NCI-H1092 (cell line): ENCODE data around the gene CISD3.
A peak's percentile ranks its signal among the peaks of the same experiment; 100 is the strongest.

Experiments
- DNase-seq: peaks from one replicate; lab custom pipeline; 2025; lab: John Stamatoyannopoulos, UW

Gene CISD3

DNA sequence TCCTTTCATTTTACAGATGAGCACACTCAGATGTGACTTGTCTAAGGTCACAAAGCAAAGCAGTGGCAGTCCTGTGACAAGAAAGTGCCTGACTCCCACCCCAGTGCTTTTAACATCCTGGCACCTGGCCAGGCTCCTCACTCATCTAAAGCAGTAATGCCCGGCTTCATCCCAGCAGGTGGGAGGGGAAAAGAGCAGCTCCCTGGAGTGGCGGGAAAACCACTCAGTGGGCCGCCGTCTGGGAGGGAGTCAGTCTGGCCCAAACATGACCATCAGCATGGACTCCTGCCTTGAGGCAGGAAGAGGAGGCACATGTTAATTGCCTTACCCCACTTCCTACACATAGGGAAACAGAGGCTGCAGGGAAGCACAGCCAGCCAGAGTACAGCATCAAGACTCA lies 15.4 kb downstream of the CISD3 start:
- peak; percentile 64 for DNase-seq

- DNase-seq = no peak
Observed at GRCh38 chr17:38746004-38746848, 16.1 kb downstream of the CISD3 start.

DNA sequence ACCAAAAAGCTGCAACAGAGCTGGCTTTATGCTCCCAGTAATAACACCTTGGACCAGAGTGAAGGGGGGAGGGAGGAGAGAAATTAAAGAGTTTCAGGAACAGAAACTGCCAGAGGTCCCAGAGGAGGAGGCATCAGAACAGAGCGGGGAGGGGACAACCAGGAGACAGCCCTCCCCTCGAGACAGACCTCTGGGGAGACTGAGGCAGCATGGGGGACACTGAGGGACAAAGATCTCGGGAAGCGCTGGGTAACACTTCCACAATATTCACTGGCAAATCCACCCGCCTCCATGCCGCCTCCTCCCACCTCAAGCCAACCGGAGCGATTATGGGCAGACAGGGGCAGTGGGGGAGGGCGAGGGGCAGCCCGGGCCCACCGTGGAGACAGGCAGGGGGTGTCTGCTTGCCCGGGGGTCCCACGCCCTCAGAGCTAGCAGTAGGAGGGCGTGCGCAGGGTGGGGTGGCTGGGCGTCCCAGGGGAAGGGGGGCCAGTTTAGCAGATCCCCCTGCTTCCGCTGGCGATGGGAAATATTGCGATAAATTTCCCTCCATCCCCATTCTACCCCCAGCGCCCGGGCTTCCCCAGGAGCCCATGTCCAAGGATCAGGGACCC lies 16.8 kb downstream of the CISD3 start:
- DNase-seq = no peak

GRCh38 chr17:38747463-38748148 lies 17.5 kb downstream of the CISD3 start:
- no peak for DNase-seq

- peak; percentile 91 for DNase-seq
Observed at GRCh38 chr17:38748149-38748891, 18.2 kb downstream of the CISD3 start, which contains the start of gene PCGF2. TSS of gene PCGF2 (minus strand) at chr17:38748336. CDS start at chr17:38740402, 7,934 bp downstream.

GRCh38 chr17:38748892-38749222 lies 18.7 kb downstream of the CISD3 start:
- no peak for DNase-seq

- DNase-seq = peak; percentile 51
Observed at GRCh38 chr17:38749223-38750043, 19.3 kb downstream of the CISD3 start.

DNA sequence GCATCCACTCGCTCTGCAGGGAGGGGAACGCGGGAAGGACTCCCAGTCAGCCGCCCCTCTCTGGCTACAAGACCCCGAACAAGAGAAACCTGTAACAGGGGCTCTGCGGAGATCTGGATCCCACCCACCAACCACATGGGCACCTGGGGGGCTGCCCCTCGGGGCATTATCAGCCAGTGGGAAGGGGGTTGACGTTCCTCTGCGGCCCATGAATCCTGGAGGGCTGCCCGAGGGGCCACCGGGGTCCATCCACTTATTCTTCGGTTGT lies 19.8 kb downstream of the CISD3 start:
- no peak for DNase-seq

DNA sequence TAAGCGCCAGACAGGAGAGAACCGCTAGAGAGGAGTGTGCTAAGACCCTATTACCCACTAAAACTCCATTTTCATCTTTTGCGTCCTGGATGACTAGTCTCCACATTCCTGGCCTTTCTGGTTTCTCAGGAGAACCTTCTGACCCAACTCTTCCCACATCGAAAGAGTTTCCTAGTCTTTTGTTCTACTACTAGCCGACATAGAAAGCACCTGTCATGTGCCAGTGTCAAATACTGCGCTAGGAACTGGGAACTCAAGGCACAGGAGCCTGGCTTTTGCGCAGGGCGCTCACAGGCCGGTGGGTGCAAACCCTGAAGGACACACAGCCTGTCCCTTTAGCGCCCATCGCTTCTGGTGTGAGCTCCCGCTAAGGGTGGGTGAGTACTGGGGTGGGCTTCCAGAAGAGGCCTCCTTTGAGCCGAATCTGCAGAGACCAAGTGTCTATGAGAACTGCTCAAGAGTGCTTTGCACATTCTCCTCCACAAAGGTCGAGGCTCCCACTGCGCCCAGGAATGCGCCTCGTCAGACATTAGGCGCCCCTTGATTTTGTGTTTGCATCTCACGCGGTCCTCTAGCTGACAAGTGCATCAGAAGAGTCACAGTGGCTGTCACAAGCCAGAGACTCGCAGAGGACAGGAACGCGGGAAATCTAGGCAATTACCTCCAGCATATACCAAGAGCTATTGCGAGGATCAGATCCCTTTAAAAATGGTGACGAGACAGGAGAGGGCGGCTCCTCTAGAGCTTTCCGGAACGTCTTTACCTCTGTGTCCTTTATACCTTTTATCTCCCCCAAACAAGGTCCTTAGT lies 20.4 kb downstream of the CISD3 start:
- DNase-seq = no peak

DNA sequence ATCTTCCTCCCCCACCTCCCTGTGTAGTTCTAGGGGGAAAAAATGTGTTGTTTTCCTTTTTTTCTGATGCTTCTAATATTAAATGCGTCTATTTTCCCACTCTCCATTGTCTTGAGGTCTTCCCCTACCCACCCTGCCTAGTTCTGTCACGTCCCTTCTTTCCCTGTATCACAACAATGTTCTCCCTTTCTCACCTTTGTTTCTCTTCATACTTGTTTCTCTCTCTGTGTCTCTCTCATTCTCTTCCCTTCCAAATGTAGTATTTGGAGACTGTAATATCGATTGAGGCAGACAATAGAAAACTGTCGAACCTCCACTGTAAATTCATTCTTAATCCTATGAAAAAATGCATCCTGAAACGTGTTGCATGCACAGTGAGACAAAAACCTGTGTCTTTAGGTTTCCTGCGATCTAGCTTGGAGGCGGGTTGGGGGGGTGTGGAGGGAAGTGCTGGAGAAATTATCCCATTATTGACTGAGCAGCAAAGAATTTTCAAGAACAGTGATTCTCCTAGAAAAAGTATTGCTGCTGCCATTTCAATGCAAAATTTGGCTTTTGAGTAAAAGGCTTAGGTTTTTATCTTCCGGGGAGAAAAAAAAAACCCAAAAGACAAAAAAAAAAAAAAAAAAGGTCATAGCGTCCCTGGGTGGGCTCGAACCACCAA lies 21.1 kb downstream of the CISD3 start:
- DNase-seq = no peak

GRCh38 chr17:38751808-38752307 lies 21.7 kb downstream of the CISD3 start:
- peak; percentile 82 for DNase-seq

DNA sequence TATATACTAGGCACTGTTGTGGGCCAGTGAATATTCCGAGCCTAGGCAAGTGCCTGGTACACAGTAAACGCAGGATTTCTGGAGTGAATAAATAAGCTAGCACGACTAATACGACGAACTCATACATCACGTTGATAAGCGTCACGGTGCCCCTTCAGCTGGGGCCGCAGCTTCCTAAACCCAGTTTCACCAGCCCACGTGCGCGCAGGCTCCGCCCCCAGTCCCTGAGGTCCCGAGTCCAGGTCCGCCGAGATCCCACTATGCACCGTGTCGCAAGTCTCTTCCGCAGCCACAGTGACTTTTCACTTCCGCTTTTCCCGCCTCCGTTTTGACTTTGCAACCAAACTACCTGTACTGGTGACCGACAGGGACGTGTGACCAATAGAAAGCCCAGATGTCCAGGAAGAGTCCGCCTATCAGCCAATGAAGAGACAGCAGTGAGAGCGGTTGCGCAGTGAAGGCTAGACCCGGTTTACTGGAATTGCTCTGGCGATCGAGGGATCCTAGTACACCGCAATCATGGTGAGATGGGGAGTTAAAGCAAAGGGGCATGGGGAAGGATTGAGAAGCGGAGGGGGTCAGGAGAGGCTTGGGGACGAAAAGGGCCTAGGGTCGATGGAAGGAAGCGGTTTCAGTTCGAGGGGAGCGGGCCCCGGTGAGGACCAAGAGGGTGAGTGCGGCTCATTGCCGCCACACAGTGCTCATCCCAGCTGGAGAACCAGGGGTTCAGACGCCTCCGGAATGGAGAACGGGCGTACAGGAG lies 22.3 kb downstream of the CISD3 start, which contains the start of gene PSMB3:
PSMB3 (plus strand) TSS at position 434 of the 763 bp plus-strand sequence; CDS start at position 520, 86 bp downstream.
- DNase-seq = peak; percentile 98

- no peak for DNase-seq
Observed at GRCh38 chr17:38753071-38753506, 22.9 kb downstream of the CISD3 start.

- no peak for DNase-seq
Observed at GRCh38 chr17:38761612-38762011, 31.5 kb downstream of the CISD3 start.

GRCh38 chr17:38762231-38762630 lies 32.1 kb downstream of the CISD3 start:
- no peak for DNase-seq

DNA sequence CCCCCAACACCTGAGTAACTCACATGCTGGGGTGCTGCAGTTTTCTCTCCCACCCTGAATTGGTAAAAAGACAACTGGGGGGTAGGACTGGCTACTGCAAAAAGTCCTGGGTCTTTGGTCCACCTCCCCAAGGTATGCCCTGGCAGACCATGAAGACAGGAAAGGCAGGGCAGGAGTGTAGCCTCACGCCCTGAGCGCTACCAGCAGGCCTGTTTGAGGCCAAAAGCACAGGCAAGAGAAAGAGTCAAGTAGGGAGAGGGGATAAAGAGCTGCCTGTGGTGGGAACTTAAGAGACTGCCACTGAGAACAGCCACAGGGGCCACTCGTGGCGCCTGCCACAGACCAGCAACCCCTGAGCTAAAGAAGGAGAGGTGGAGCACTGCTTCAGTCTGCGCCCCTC lies 36.2 kb downstream of the CISD3 start:
- no peak for DNase-seq

- DNase-seq = no peak
Observed at GRCh38 chr17:38768417-38768816, 38.3 kb downstream of the CISD3 start.

DNA sequence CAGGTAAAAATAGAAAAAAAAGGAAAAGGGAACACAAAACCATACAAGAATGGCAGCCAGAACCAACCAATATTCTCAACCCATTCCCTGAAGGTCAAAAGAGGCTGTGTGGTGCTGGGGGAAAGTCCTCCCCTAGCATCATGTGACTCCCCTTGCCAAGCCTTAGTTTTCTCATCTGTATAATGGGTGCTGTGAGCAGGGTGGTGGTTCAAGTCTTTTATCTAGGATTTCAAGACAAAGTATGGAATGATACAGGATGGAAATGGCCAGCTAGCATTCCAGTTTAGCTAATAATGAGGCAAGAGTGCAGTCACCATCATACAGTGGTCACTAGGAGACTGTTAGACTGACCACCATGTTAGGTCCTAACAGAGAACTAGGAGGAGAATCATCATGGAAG lies 43.1 kb downstream of the CISD3 start:
- no peak for DNase-seq

GRCh38 chr17:38777641-38778250 lies 47.6 kb downstream of the CISD3 start:
- no peak for DNase-seq
